Neuronal stem cell (in vitro differentiated cells): Measurements from ENCODE around the gene ZNHIT1.

Experiments
- DNase-seq: peaks from one replicate; pipeline ENCODE4 v3.0.0-alpha.2; 2013; ENCODE audit warnings: low spot score
- H2AFZ ChIP-seq: one replicate; pipeline ENCODE4 v1.6.1; 2013; ENCODE audit warnings: mild to moderate bottlenecking, low read length, inconsistent platforms
- H2AK5ac ChIP-seq: 2 replicates; pipeline ENCODE4 v1.6.1; 2013; ENCODE audit warnings: low read depth, mild to moderate bottlenecking, inconsistent platforms, low read length, moderate library complexity, mixed read lengths
- H2BK120ac ChIP-seq: 2 replicates; pipeline ENCODE4 v1.6.1; 2013; ENCODE audit warnings: low read depth, mild to moderate bottlenecking, inconsistent platforms, low read length, moderate library complexity, mixed read lengths
- H2BK12ac ChIP-seq: one replicate; pipeline ENCODE4 v1.6.1; 2013; ENCODE audit warnings: low read length, inconsistent platforms
- H2BK15ac ChIP-seq: 2 replicates; pipeline ENCODE4 v1.6.1; 2013; ENCODE audit warnings: mild to moderate bottlenecking, low read length, inconsistent platforms, mixed read lengths
- H2BK5ac ChIP-seq: one replicate; pipeline ENCODE4 v1.6.1; 2013; ENCODE audit warnings: inconsistent platforms, mild to moderate bottlenecking, low read length, moderate library complexity
- H3K14ac ChIP-seq: one replicate; pipeline ENCODE4 v1.6.1; 2013; ENCODE audit warnings: low read length, inconsistent platforms
- H3K18ac ChIP-seq: 2 replicates; pipeline ENCODE4 v1.6.1; 2013; ENCODE audit warnings: low read length, inconsistent platforms
- H3K23ac ChIP-seq: 2 replicates; pipeline ENCODE4 v1.6.1; 2013; ENCODE audit warnings: low read depth, mild to moderate bottlenecking, mixed read lengths, low read length, inconsistent platforms; ENCODE audit not compliant: poor library complexity
- H3K27ac ChIP-seq: replicated peaks from 3 replicates; pipeline ENCODE4 v1.5.1; 2013; ENCODE audit warnings: low read length, inconsistent platforms
- H3K27me3 ChIP-seq, 3 experiments: 2 replicates each; pipeline ENCODE4 v1.6.1; 2013; ENCODE audit warnings: low read length in 3 of 3, mild to moderate bottlenecking in 2 of 3, inconsistent platforms in 1 of 3, low read depth in 1 of 3, mixed read lengths in 1 of 3, moderate library complexity in 1 of 3; ENCODE audit not compliant: control insufficient read depth in 3 of 3, insufficient read depth in 3 of 3
- H3K36me3 ChIP-seq, 2 donors: replicated peaks in 1 of 2; 2 replicates each; pipeline ENCODE4 v1.6.1; 2013; ENCODE audit warnings: low read length in 2 of 2; ENCODE audit not compliant: control insufficient read depth in 2 of 2, insufficient read depth in 2 of 2
- H3K4ac ChIP-seq: 2 replicates; pipeline ENCODE4 v1.6.1; 2013; ENCODE audit warnings: inconsistent platforms, mild to moderate bottlenecking, low read length, moderate library complexity
- H3K4me1 ChIP-seq, 2 donors: 1 replicate in 1 of 2; 2 replicates in 1 of 2; pipeline ENCODE4 v1.6.1; 2013; ENCODE audit warnings: low read length in 2 of 2, low read depth in 1 of 2; ENCODE audit not compliant: control insufficient read depth in 2 of 2, insufficient read depth in 1 of 2
- H3K4me2 ChIP-seq: one replicate; pipeline ENCODE4 v1.6.1; 2013; ENCODE audit warnings: mild to moderate bottlenecking, low read length, inconsistent platforms; ENCODE audit not compliant: insufficient read depth, poor library complexity, severe bottlenecking
- H3K4me3 ChIP-seq, 2 donors: 2 replicates each; pipeline ENCODE4 v1.5.1; 2013; ENCODE audit warnings: low read length in 2 of 2, mild to moderate bottlenecking in 2 of 2, inconsistent platforms in 1 of 2, moderate library complexity in 1 of 2
- H3K79me1 ChIP-seq: one replicate; pipeline ENCODE4 v1.6.1; 2013; ENCODE audit warnings: low read depth, mild to moderate bottlenecking, inconsistent platforms, low read length, moderate library complexity
- H3K9ac ChIP-seq: one replicate; pipeline ENCODE4 v1.6.1; 2013; ENCODE audit warnings: mild to moderate bottlenecking, low read depth, low read length, inconsistent platforms; ENCODE audit not compliant: poor library complexity
- H3K9me3 ChIP-seq, 2 donors: replicated peaks in 1 of 2; 2 replicates each; pipeline versions ENCODE3 to v1.6.1; 2013; ENCODE audit warnings: low read length in 2 of 2, mild to moderate bottlenecking in 2 of 2, inconsistent platforms in 1 of 2, low read depth in 1 of 2, mixed read lengths in 1 of 2, moderate library complexity in 1 of 2; ENCODE audit not compliant: control insufficient read depth in 2 of 2, insufficient read depth in 1 of 2
- H4K8ac ChIP-seq: one replicate; pipeline ENCODE4 v1.6.1; 2013; ENCODE audit warnings: low read depth, mild to moderate bottlenecking, inconsistent platforms, low read length, moderate library complexity
- H4K91ac ChIP-seq: one replicate; pipeline ENCODE4 v1.6.1; 2013; ENCODE audit warnings: low read length, low read depth, mild to moderate bottlenecking, inconsistent platforms; ENCODE audit not compliant: poor library complexity
- WGBS, 2 donors: extraction: QIAGEN DNeasy Blood & Tissue Kit; methylation state at CpG; one replicate each; pipeline ENCODE4 v1.1.7; 2013; ENCODE audit warnings: missing lambda C conversion rate in 2 of 2, mixed read lengths in 1 of 2; ENCODE audit not compliant: insufficient read length in 2 of 2, insufficient replicate concordance in 1 of 2; ENCODE audit errors: extremely low coverage in 2 of 2; 5-methylcytosine and 5-hydroxymethylcytosine counted together

ZNHIT1 gene

DNA sequence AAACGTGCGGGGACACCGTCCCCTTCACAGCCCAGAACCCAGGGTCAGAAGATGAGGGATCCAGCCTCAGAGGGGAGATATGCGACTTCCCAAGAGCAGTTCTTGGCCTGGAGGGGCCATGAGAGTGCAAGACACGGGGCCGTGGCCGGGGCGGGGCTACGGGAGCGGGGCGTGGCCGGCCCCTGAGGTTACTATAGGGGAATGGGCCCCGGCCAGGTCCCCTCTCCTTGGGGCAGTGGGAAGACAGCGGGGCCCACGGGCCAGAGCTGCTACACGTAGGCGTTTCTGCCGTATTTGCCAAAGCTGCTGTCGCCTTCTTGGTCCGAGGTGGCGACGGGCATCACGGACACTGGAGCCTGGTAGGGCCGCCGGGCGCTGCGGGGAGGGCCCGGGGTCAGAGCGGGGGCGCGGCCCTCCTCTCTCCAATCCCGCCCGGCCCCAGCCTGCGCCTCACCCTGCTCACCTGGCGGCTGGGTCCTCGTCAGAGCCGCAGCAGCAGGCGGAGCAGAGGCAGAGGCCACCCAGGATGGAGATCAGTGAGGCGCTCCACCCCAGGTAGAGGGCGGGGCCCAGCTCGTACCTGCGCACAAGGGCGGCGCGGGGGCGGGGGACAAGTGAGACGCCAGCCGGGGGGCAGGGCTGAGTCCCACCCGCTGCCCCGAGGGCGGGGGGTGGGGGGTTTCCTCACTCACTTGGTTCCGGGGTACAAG, 14.3 kb downstream of the ZNHIT1 start:
- H3K79me1 ChIP-seq = no peaks in the 10 kb centered on the region
- H2BK12ac ChIP-seq = no peak overlapping the region
- H3K9ac ChIP-seq = no peak overlapping the region
- H3K27ac ChIP-seq = no peak overlapping the region
- DNase-seq = no peak
- H3K9me3 ChIP-seq = no peaks in the 10 kb centered on the region
- H3K18ac ChIP-seq = peak overlapping the region; percentile 91
- H3K23ac ChIP-seq = peak overlapping the region; percentile 98
- no CpG with 5 or more reads among the region's 52 CpGs for WGBS, 2 donors
- peak overlapping the region; percentile 83 for H3K4me2 ChIP-seq
- peak overlapping the region in 1 of 2 donors; percentile 58 for H3K4me3 ChIP-seq
- no peak overlapping the region for H3K4ac ChIP-seq
- H3K4me1 ChIP-seq = peaks cover 0 to 2% of the 10 kb centered on the region in 2 donors
- H2AFZ ChIP-seq = no peak overlapping the region
- H3K27me3 ChIP-seq = peaks cover 0 to 3% (median 0%) of the 10 kb centered on the region in 3 experiments
- no peak overlapping the region for H2BK5ac ChIP-seq
- H2BK15ac ChIP-seq = no peak overlapping the region
- peak overlapping the region; percentile 43 for H4K8ac ChIP-seq
- peak overlapping the region; percentile 82 for H3K14ac ChIP-seq
- H4K91ac ChIP-seq = no peak overlapping the region
- H2AK5ac ChIP-seq = no peak overlapping the region
- H2BK120ac ChIP-seq = no peak overlapping the region
- peaks cover under 1 to 12% of the 10 kb centered on the region in 2 donors for H3K36me3 ChIP-seq

DNA sequence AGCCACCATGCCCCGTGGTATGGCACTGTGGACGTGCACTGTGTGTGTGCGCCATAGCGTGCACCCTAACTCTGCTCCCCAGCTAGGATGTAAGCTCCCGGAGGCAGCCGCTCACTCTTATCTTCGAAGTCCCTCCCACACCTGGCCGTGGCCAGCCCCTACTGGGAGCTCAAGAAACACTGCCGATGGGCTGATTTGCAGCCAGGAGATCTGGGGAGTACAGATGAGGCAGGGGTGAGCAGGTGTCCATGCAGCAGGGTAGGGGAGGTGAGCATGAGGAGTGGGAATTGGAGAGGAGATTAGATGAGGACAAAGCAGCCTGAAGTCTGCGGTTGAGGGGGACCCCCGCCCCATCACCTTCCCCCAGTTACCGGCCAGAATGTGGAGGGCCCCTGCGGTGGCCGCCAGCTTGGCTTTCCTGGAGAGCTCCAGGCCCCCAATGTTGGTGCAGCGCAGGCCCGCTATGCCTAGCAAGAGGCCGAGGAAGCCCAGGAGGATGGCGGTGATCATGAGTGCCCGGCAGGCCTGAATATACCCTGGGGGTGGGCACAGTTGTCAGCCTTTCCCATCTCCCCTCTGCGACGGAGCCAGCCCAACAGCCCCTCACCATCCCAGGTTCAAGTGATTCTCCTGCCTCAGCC, 16.1 kb downstream of the ZNHIT1 start:
- H2BK15ac ChIP-seq = no peak overlapping the region
- no peak overlapping the region for H3K4ac ChIP-seq
- no peak overlapping the region for H3K4me3 ChIP-seq
- H2AFZ ChIP-seq = no peak overlapping the region
- no peak overlapping the region for H3K23ac ChIP-seq
- peaks cover 0 to 3% (median 0%) of the 10 kb centered on the region in 3 experiments for H3K27me3 ChIP-seq
- H3K4me2 ChIP-seq = no peak overlapping the region
- no peak overlapping the region for H4K91ac ChIP-seq
- peaks cover 8 to 20% of the 10 kb centered on the region in 2 donors for H3K36me3 ChIP-seq
- no peak overlapping the region for H2BK5ac ChIP-seq
- no peaks in the 10 kb centered on the region for H3K9me3 ChIP-seq
- no peak overlapping the region for H3K27ac ChIP-seq
- no peak overlapping the region for H3K14ac ChIP-seq
- H2BK12ac ChIP-seq = no peak overlapping the region
- DNase-seq = no peak
- H2BK120ac ChIP-seq = no peak overlapping the region
- no peak overlapping the region for H4K8ac ChIP-seq
- peaks cover 3% of the 10 kb centered on the region for H3K79me1 ChIP-seq
- H3K9ac ChIP-seq = peak overlapping the region; percentile 21
- H3K4me1 ChIP-seq = peaks cover 0 to 2% of the 10 kb centered on the region in 2 donors
- no peak overlapping the region for H2AK5ac ChIP-seq
- no CpG with 5 or more reads among the region's 21 CpGs for WGBS, 2 donors
- no peak overlapping the region for H3K18ac ChIP-seq

DNA sequence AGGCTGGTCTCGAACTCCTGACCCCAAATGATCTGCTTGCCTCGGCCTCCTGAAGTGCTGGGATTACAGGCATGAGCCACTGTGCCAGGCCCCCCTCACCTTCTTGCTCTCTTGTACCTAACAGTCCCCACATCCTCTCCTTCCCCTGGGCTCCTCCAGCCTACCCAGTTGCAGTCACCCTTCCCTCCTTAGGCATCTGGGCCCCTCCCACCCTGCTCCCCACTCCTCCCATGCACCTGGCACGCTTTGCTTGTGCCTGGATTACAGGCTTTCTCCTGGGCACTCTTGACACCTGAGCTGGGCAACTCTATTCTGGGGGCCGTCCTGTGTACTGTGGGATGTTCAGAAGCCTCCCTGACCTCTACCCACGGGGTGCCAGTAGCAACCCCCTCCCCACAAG, 16.7 kb downstream of the ZNHIT1 start:
- Histone ChIP-seq H3K23ac (no peak overlapping the region), H2BK12ac (no peak overlapping the region), H3K4me2 (no peak overlapping the region), H3K18ac (no peak overlapping the region), H3K36me3 (peaks cover 13 to 22% of the 10 kb centered on the region in 2 donors), H3K4me1 (peaks cover 2 to 3% of the 10 kb centered on the region in 2 donors), H3K79me1 (peaks cover 4% of the 10 kb centered on the region), H2BK120ac (no peak overlapping the region), H3K9ac (no peak overlapping the region), H2AK5ac (no peak overlapping the region), H2BK15ac (no peak overlapping the region), H2AFZ (no peak overlapping the region), H4K8ac (no peak overlapping the region), H3K4me3 (no peak overlapping the region), H3K27me3 (peaks cover 0 to 3% (median 0%) of the 10 kb centered on the region in 3 experiments), H3K27ac (no peak overlapping the region), H3K9me3 (no peaks in the 10 kb centered on the region), H2BK5ac (no peak overlapping the region), H4K91ac (no peak overlapping the region), H3K4ac (no peak overlapping the region), H3K14ac (peak overlapping the region; percentile 17)
- no CpG with 5 or more reads among the region's 5 CpGs for WGBS, 2 donors
- no peak for DNase-seq

DNA sequence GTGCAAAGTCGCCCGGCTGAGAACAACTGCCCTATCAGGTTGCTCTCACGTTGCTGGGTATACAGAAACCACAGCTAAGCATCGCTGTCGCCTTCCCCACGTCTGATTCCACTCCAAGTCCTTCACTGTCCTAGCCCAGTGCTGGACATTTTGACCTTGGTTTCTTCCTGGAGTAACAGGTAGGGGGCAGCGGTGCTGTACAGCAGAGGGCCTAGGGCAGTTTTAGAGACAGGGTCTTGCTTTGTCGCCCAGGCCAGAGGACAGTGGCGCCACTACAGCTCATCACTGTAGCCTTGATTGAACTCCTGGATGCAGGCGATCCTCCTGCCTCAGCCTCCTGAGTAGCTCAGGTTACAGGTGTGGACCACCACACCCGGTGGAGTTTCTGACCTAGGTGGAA, 17.1 kb downstream of the ZNHIT1 start:
- peaks cover 14 to 26% of the 10 kb centered on the region in 2 donors for H3K36me3 ChIP-seq
- peaks cover 0 to 3% (median 0%) of the 10 kb centered on the region in 3 experiments for H3K27me3 ChIP-seq
- no peak overlapping the region for H2AK5ac ChIP-seq
- H2AFZ ChIP-seq = no peak overlapping the region
- peak overlapping the region; percentile 17 for H3K14ac ChIP-seq
- no peak overlapping the region for H3K23ac ChIP-seq
- H3K27ac ChIP-seq = no peak overlapping the region
- H3K4me3 ChIP-seq = no peak overlapping the region
- H4K8ac ChIP-seq = no peak overlapping the region
- no peak overlapping the region for H4K91ac ChIP-seq
- H3K4me2 ChIP-seq = no peak overlapping the region
- no peak overlapping the region for H2BK5ac ChIP-seq
- no peaks in the 10 kb centered on the region for H3K9me3 ChIP-seq
- no peak overlapping the region for H2BK15ac ChIP-seq
- H3K9ac ChIP-seq = no peak overlapping the region
- no peak overlapping the region for H2BK120ac ChIP-seq
- H3K18ac ChIP-seq = no peak overlapping the region
- H2BK12ac ChIP-seq = no peak overlapping the region
- peaks cover 4% of the 10 kb centered on the region for H3K79me1 ChIP-seq
- no CpG with 5 or more reads among the region's 11 CpGs for WGBS, 2 donors
- H3K4me1 ChIP-seq = peaks cover 2 to 3% of the 10 kb centered on the region in 2 donors
- no peak overlapping the region for H3K4ac ChIP-seq
- no peak for DNase-seq
